Neural crest cell (in vitro differentiated cells): ENCODE results near the gene PDHX. TPM values are rescaled to one million over a fixed set of nuclear protein-coding genes. Genes with fewer than 3 reads are reported as not detected.

Experiments used
- DNase-seq: peaks from one replicate; pipeline ENCODE4 v3.0.0; 2021; ENCODE audit warnings: low read depth, mixed read lengths, low spot score
- H3K27ac Mint-ChIP-seq: one replicate; pipeline ENCODE4 v1.8.0; 2021; ENCODE audit warnings: mild to moderate bottlenecking, mixed read lengths; ENCODE audit not compliant: unreplicated experiment
- H3K27me3 Mint-ChIP-seq: 2 replicates; pipeline ENCODE4 v1.8.0; 2021; ENCODE audit warnings: low read depth, mild to moderate bottlenecking, mixed read lengths
- H3K36me3 Mint-ChIP-seq: 2 replicates; pipeline ENCODE4 v1.8.0; 2021; ENCODE audit warnings: low read depth, mild to moderate bottlenecking, mixed read lengths
- H3K4me1 Mint-ChIP-seq: 2 replicates; pipeline ENCODE4 v1.8.0; 2021; ENCODE audit warnings: mixed read lengths
- H3K4me3 Mint-ChIP-seq: one replicate; pipeline ENCODE4 v1.8.0; 2021; ENCODE audit warnings: mild to moderate bottlenecking, mixed read lengths
- H3K9me3 Mint-ChIP-seq: 2 replicates; pipeline ENCODE4 v1.8.0; 2021; ENCODE audit warnings: mixed read lengths
- total RNA-seq: library from RNA; stranded (reverse); gene quantifications from 2 replicates; pipeline ENCODE4 v1.2.1, GENCODE V29; 2021
- TF ChIP-seq, protein P1 (sequence below): fragments of 200-600 bp; sonication (generic); conservative IDR thresholded peaks from 2 replicates; pipeline ENCODE4 v1.5.0; 2021; ENCODE audit warnings: antibody characterized with exemption, mild to moderate bottlenecking

PDHX gene
- total RNA-seq, 1 donor from 2014 or later = 38.6 TPM

DNA sequence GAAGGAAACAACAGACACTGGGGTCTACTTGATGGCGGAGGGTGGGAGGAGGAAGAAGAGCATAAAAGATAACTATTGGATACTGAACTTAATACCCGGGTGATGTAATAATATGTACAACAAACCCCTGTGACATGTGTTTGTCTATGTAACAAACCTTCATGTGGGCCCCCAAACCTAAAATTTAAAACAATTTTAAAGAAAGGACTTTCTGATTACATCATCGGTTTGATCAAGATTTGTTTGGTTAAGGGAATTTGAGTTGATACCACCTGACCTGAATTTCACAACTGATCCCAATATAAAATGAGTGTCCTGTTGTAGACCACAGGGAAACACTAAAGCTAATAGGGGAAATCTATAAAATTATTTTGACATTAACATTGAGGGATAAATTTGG lies 34.5 kb upstream of the PDHX start:
- TF ChIP-seq, protein P1, sequence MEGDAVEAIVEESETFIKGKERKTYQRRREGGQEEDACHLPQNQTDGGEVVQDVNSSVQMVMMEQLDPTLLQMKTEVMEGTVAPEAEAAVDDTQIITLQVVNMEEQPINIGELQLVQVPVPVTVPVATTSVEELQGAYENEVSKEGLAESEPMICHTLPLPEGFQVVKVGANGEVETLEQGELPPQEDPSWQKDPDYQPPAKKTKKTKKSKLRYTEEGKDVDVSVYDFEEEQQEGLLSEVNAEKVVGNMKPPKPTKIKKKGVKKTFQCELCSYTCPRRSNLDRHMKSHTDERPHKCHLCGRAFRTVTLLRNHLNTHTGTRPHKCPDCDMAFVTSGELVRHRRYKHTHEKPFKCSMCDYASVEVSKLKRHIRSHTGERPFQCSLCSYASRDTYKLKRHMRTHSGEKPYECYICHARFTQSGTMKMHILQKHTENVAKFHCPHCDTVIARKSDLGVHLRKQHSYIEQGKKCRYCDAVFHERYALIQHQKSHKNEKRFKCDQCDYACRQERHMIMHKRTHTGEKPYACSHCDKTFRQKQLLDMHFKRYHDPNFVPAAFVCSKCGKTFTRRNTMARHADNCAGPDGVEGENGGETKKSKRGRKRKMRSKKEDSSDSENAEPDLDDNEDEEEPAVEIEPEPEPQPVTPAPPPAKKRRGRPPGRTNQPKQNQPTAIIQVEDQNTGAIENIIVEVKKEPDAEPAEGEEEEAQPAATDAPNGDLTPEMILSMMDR = no peak
- H3K27me3 Mint-ChIP-seq = no peaks in the 10 kb centered on the region

DNA sequence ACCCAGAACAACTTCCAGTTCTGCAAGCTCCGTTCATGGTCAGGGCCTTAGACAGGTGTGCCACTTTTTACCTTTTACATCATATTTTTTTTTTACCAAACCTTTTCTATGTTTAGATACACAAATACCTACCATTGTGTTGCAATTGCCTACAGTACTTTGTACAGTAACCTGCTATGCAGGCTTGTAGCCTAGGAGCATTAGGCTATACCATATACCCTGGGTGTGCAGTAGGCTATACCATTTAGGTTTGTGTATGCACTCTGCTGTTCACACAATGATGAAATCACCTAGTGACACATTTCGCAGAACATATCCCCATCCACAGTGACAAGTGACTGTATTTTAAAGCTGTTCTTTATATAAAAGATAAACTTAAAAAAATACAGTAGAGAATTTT lies 29.8 kb upstream of the PDHX start:
- no peak for DNase-seq
- Mint-ChIP-seq H3K9me3 (peaks cover 1% of the 10 kb centered on the region), H3K4me3 (no peak overlapping the region), H3K27me3 (no peaks in the 10 kb centered on the region), H3K36me3 (peaks cover 15% of the 10 kb centered on the region), H3K4me1 (peaks cover 5% of the 10 kb centered on the region), H3K27ac (no peak overlapping the region)
- TF ChIP-seq, protein P1 = no peak

More for the DNA sequence above, 34.5 kb upstream of the PDHX start:
- H3K4me1 Mint-ChIP-seq = no peaks in the 10 kb centered on the region
- no peak for DNase-seq
- peaks cover 2% of the 10 kb centered on the region for H3K9me3 Mint-ChIP-seq
- H3K4me3 Mint-ChIP-seq = no peak overlapping the region
- H3K36me3 Mint-ChIP-seq = peaks cover 23% of the 10 kb centered on the region
- no peak overlapping the region for H3K27ac Mint-ChIP-seq

DNA sequence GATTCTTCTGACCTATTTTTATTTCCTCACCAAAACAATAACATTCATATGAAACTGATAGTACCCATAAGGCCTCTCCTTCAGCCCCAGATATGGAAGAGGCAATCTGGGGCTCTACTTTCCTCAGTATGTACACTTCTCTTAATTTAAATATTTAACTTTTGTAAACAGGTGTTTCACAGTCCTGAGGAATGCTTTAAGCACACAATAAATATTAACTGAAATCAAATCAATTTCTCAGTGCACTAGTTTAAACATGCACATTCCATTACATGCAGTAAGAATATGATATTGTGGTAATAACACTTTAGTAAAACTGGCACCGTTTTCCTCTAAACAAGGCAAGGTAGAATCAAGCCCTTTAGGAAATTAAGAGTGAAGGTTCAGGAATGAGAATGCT lies 29.2 kb upstream of the PDHX start:
- H3K4me3 Mint-ChIP-seq = no peak overlapping the region
- H3K27me3 Mint-ChIP-seq = no peaks in the 10 kb centered on the region
- TF ChIP-seq, protein P1 = no peak

DNA sequence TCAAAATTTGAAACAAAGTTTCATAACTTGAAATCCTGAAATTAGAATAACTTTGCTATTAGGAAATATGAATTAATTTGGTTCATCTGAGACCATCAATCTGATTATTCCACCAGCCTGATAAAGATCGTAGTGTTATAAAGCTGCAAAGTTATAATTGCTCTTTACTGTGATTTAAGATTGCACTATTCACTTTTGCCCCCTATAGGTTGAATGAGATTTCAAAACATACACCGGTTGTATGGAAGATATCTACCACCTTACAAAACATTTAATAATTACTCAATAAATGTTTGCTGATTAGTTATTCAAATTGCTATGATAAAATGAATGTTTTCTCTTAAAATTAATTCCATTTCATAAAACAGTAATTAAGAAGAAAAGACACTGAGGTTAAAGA lies 26.3 kb upstream of the PDHX start:
- H3K27me3 Mint-ChIP-seq = no peaks in the 10 kb centered on the region
- no peak for DNase-seq
- H3K27ac Mint-ChIP-seq = no peak overlapping the region
- H3K36me3 Mint-ChIP-seq = peaks cover 5% of the 10 kb centered on the region
- H3K4me3 Mint-ChIP-seq = no peak overlapping the region
- peaks cover 5% of the 10 kb centered on the region for H3K4me1 Mint-ChIP-seq
- TF ChIP-seq, protein P1 = peak; percentile 64
- no peaks in the 10 kb centered on the region for H3K9me3 Mint-ChIP-seq

More for the DNA sequence above, 29.2 kb upstream of the PDHX start:
- no peaks in the 10 kb centered on the region for H3K9me3 Mint-ChIP-seq
- DNase-seq = no peak
- peaks cover 10% of the 10 kb centered on the region for H3K36me3 Mint-ChIP-seq
- peaks cover 5% of the 10 kb centered on the region for H3K4me1 Mint-ChIP-seq
- H3K27ac Mint-ChIP-seq = no peak overlapping the region

DNA sequence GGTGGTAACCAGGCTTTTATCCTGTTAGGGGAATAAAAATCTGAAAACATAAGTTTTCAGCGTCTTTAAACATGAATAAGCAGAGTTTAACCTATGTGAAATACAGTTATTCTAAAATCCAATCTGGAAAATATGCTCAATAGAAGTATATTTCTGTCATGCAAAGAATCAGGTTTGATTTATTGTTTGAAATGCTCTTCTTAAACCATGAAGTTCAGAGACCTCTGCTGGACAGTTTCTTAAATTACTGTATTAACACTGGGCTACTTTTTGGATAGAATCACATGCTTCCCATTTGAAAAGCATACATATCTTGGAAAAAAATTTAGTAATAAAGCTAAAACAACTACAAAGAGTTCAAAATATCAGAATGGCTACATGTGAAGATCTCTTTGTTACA lies 25.6 kb upstream of the PDHX start:
- no peaks in the 10 kb centered on the region for H3K9me3 Mint-ChIP-seq

More for the DNA sequence above, 25.6 kb upstream of the PDHX start:
- Mint-ChIP-seq H3K4me3 (no peak overlapping the region), H3K36me3 (peaks cover 6% of the 10 kb centered on the region), H3K4me1 (peaks cover 5% of the 10 kb centered on the region), H3K27me3 (no peaks in the 10 kb centered on the region), H3K27ac (no peak overlapping the region)
- DNase-seq = no peak
- TF ChIP-seq, protein P1 = peak; percentile 70
